HepG2 (cell line): ENCODE results near the gene PGS1. TPM values are rescaled to one million over a fixed set of nuclear protein-coding genes. Genes with fewer than 3 reads are reported as not detected.

Experiments used
- ATAC-seq: fragments of 200-7000 bp; cut with Tn5 transposase; 3 replicates; pipeline ENCODE4 v1.9.1; 2020; ENCODE audit warnings: mild to moderate bottlenecking, moderate library complexity
- BruUV-seq: library from RNA; stranded (reverse); fragments of 400-500 nt; replicated peaks from 2 replicates; lab custom pipeline; 2021; lab: Mats Ljungman, UMichigan
- CTCF ChIA-PET: fragments of 300-600 bp; formaldehyde crosslinking; extraction: SDS; loops from one replicate; lab custom pipeline; 2021; ENCODE audit warnings: low total read pairs, inconsistent platforms, low intra/inter-chr PET ratio; lab: Yijun Ruan, JAX
- POLR2A ChIA-PET: fragments of 350-600 bp; sonication (Branson Sonifier 250); formaldehyde crosslinking; loops from one replicate; lab custom pipeline; 2020; ENCODE audit warnings: antibody characterized with exemption, inconsistent platforms; lab: Yijun Ruan, JAX
- DNase-seq: peaks from one replicate; pipeline ENCODE4 v3.0.0-alpha.2; 2015; ENCODE audit warnings: low spot score
- FAIRE-seq: peaks from 3 replicates; lab custom pipeline; 2011; peaks lifted over from hg19 to GRCh38; lab: Jason Lieb, UNC
- H2AFZ ChIP-seq: one replicate; pipeline ENCODE4 v1.6.1; 2011; ENCODE audit warnings: low read length, inconsistent platforms
- H3K27ac ChIP-seq: fragments of 300-600 bp; 3 replicates; pipeline ENCODE4 v1.8.0; 2011; ENCODE audit warnings: mixed run types, mild to moderate bottlenecking, mixed read lengths, low read length, inconsistent platforms; ENCODE audit not compliant: insufficient read depth; ENCODE audit errors: extremely low read length
- H3K27me3 ChIP-seq, 2 experiments: fragments of 200-600 bp in 1 of 2; 2 replicates in 1 of 2; 3 replicates in 1 of 2; pipeline versions ENCODE4 v1.6.0 to v1.8.0; 2011; ENCODE audit warnings: low read length in 2 of 2, mild to moderate bottlenecking in 2 of 2, moderate library complexity in 2 of 2, inconsistent platforms in 1 of 2; ENCODE audit not compliant: insufficient read depth in 2 of 2, control insufficient read depth in 1 of 2
- H3K36me3 ChIP-seq, 2 experiments: fragments of 200-600 bp in 1 of 2; replicated peaks in 1 of 2; 2 replicates in 1 of 2; 3 replicates in 1 of 2; pipeline versions ENCODE4 v1.5.1 to v1.8.0; 2011; ENCODE audit warnings: low read length in 2 of 2, inconsistent platforms in 1 of 2; ENCODE audit not compliant: insufficient read depth in 2 of 2, control insufficient read depth in 1 of 2
- H3K4me1 ChIP-seq: 2 replicates; pipeline ENCODE4 v1.5.1; 2012; ENCODE audit warnings: low read length, inconsistent platforms; ENCODE audit not compliant: insufficient read depth
- H3K4me2 ChIP-seq: 2 replicates; pipeline ENCODE4 v1.6.0; 2011; ENCODE audit warnings: low read depth, low read length, inconsistent platforms
- H3K4me3 ChIP-seq, 3 experiments: fragments of 200-600 bp in 1 of 3; sonication (generic), shearing (Covaris generic) in 1 of 3; replicated peaks in 1 of 3; 2 replicates each; pipeline ENCODE4 v1.5.1; 2011 to 2016; ENCODE audit warnings: low read length in 3 of 3, inconsistent platforms in 2 of 3, low read depth in 2 of 3, mild to moderate bottlenecking in 2 of 3, control low read depth in 1 of 3, mixed read lengths in 1 of 3; ENCODE audit not compliant: insufficient read depth in 1 of 3
- H3K79me2 ChIP-seq: one replicate; pipeline ENCODE4 v1.6.1; 2011; ENCODE audit warnings: low read length, inconsistent platforms; ENCODE audit not compliant: insufficient read depth
- H3K9ac ChIP-seq: 2 replicates; pipeline ENCODE4 v1.6.0; 2011; ENCODE audit warnings: mild to moderate bottlenecking, low read depth, low read length, inconsistent platforms; ENCODE audit not compliant: insufficient read depth
- H3K9me3 ChIP-seq: 2 replicates; pipeline ENCODE4 v1.5.1; 2012; ENCODE audit warnings: mild to moderate bottlenecking, low read length
- H4K20me1 ChIP-seq: 2 replicates; pipeline ENCODE4 v1.6.0; 2011; ENCODE audit warnings: inconsistent platforms, mild to moderate bottlenecking, low read length, moderate library complexity; ENCODE audit not compliant: insufficient read depth
- ATF3 ChIP-seq: sonication (generic); formaldehyde crosslinking; IDR thresholded peaks from 2 replicates; pipeline ENCODE4 v1.4.0; 2020; ENCODE audit warnings: missing genetic modification reagents
- ATM ChIP-seq: fragments of 450-650 bp; IDR thresholded peaks from 2 replicates; pipeline ENCODE4 v1.7.1; 2017; ENCODE audit warnings: mild to moderate bottlenecking, borderline replicate concordance
- E2F2 ChIP-seq: sonication (generic); formaldehyde crosslinking; IDR thresholded peaks from 2 replicates; pipeline ENCODE4 v1.4.0; 2020; ENCODE audit warnings: missing genetic modification reagents, borderline replicate concordance
- HBP1 ChIP-seq: IDR thresholded peaks from 2 replicates; pipeline ENCODE4 v1.6.1; 2016; ENCODE audit warnings: low read depth, control low read depth
- HIC2 ChIP-seq: sonication (generic); formaldehyde crosslinking; IDR thresholded peaks from 2 replicates; pipeline ENCODE4 v1.9.0; 2022; ENCODE audit warnings: low read depth, missing genetic modification reagents
- ISL2 ChIP-seq: sonication (generic); formaldehyde crosslinking; IDR thresholded peaks from 2 replicates; pipeline ENCODE4 v1.5.0; 2020; ENCODE audit warnings: missing genetic modification reagents
- MBNL3 ChIP-seq: fragments of 250-450 bp; sonication (Bioruptor Pico); conservative IDR thresholded peaks from 2 replicates; pipeline ENCODE4 v1.8.0; 2022; ENCODE audit warnings: mild to moderate bottlenecking, inconsistent platforms
- NFIC ChIP-seq: IDR thresholded peaks from 2 replicates; pipeline ENCODE4 v1.6.1; 2012; ENCODE audit warnings: mild to moderate bottlenecking, low read length, inconsistent platforms
- SAP130 ChIP-seq: IDR thresholded peaks from 2 replicates; pipeline ENCODE4 v1.6.1; 2016; ENCODE audit warnings: low read depth
- TFDP2 ChIP-seq: sonication (generic); formaldehyde crosslinking; IDR thresholded peaks from 2 replicates; pipeline ENCODE4 v1.4.0; 2020; ENCODE audit warnings: missing genetic modification reagents
- ZNF337 ChIP-seq: sonication (generic); formaldehyde crosslinking; IDR thresholded peaks from 2 replicates; pipeline ENCODE4 v1.5.1; 2020; ENCODE audit warnings: missing genetic modification reagents, low read depth, mild to moderate bottlenecking, borderline replicate concordance
- ZNF33B ChIP-seq: sonication (generic); formaldehyde crosslinking; IDR thresholded peaks from 2 replicates; pipeline ENCODE4 v1.5.1; 2020; ENCODE audit warnings: mild to moderate bottlenecking, missing genetic modification reagents
- ZNF503 ChIP-seq: sonication (generic); formaldehyde crosslinking; IDR thresholded peaks from 2 replicates; pipeline ENCODE4 v1.4.0; 2020; ENCODE audit warnings: missing genetic modification reagents
- ZNF577 ChIP-seq: sonication (generic); formaldehyde crosslinking; IDR thresholded peaks from 2 replicates; pipeline ENCODE4 v1.4.0; 2020; ENCODE audit warnings: mild to moderate bottlenecking, low read depth, missing genetic modification reagents, borderline replicate concordance
- WGBS: methylation state at CpG from one replicate; pipeline ENCODE4 v1.1.6; 2017; ENCODE audit warnings: low lambda C conversion rate; 5-methylcytosine and 5-hydroxymethylcytosine counted together
- in situ Hi-C: cut with HindIII; loops from 2 replicates; pipeline ENCODE4 v1.10.0; 2017; ENCODE audit warnings: low pct_unique_long_range_greater_than_20kb; ENCODE audit not compliant: extremely low pct_ligation_motif_present
- intact Hi-C: fragments of 100-400 bp; cut with micrococcal nuclease; formaldehyde crosslinking; loops from one replicate; pipeline ENCODE4 v1.10.0; 2022; ENCODE audit not compliant: unreplicated experiment
- polyA plus RNA-seq, 8 experiments: library from polyadenylated mRNA; depleted of rRNA in 3 of 8; stranded (reverse) in 7 of 8; unstranded in 1 of 8; fragments of >200 nt; fragmentation: Illumina TruSeq in 4 of 8; extraction: Trizol in 4 of 8; gene quantifications; 2 replicates each; pipeline versions ENCODE4 v1.2.1 to v1.2.3, GENCODE V29; 2011 to 2016; ENCODE audit warnings: low read depth in 4 of 8, missing spikeins in 1 of 8, mixed read lengths in 1 of 8; ENCODE audit not compliant: insufficient read depth in 1 of 8
- total RNA-seq, 5 experiments: library from RNA; depleted of rRNA; stranded (reverse); fragments of >200 nt; fragmentation: Illumina TruSeq; extraction: Trizol; gene quantifications; 2 replicates each; pipeline ENCODE4 v1.2.3, GENCODE V29; 2016; ENCODE audit warnings: low read depth in 1 of 5

PGS1 gene
- total and polyA plus RNA-seq, 2 of the 13 experiments (the other 11 are each of a cell fraction or from before 2014, with no cell fraction given), result 25.9 to 31.5 TPM

- Histone ChIP-seq H3K4me2 (peak overlapping the region; percentile 64), H3K4me3 (peak overlapping the region in 1 of 3 experiments; percentile 50; a peak in 1 of 6 replicates), H3K27ac (peak overlapping the region; percentile 56), H3K27me3 (no peaks in the 10 kb centered on the region), H3K79me2 (no peaks in the 10 kb centered on the region), H4K20me1 (peaks cover 26% of the 10 kb centered on the region), H3K9ac (no peak overlapping the region), H3K36me3 (peaks cover 31 to 56% of the 10 kb centered on the region in 2 experiments), H3K9me3 (no peaks in the 10 kb centered on the region), H3K4me1 (peaks cover 29% of the 10 kb centered on the region), H2AFZ (no peak overlapping the region)
- ATAC-seq (peak; percentile 96), FAIRE-seq (peak; percentile 100), DNase-seq (peak; percentile 100)
- no TSS peak for BruUV-seq
- ChIA-PET POLR2A (interaction anchor here (0.5 to 2.2 kb wide), 26 partner anchors 11 to 464 kb away, joined by 3 to 40 read pairs (median 4); partner anchors contain the start of genes AFMID, PGS1, SOCS3 and TK1), CTCF (interaction anchor here (0.8 to 2.7 kb wide), 6 partner anchors 9 to 171 kb away, joined by 5 to 59 read pairs (median 10); partner anchors contain the start of gene SOCS3)
- intact Hi-C loops, result loop anchor here (1.0 to 5.0 kb wide), 5 partner anchors 22 to 169 kb away; partner anchors contain the start of genes PGS1 and SOCS3
- WGBS, result 12% methylated on average over 16 of the region's 24 CpGs
- in situ Hi-C loops, result loop anchor here (5.0 kb wide), 2 partner anchors 59 to 129 kb away; partner anchors contain the start of gene SOCS3
- TF ChIP-seq ZNF337 (CRISPR knock-in tag) (no peak), SAP130 (CRISPR knock-in tag) (peak; percentile 88), HBP1 (CRISPR knock-in tag) (no peak), ISL2 (peak; percentile 99), TFDP2 (CRISPR knock-in tag) (peak; percentile 68; the same call in 1 of the 2 replicates), ATM (peak; percentile 41; the same call in 1 of the 2 replicates), ATF3 (CRISPR knock-in tag) (peak; percentile 79), ZNF503 (CRISPR knock-in tag) (peak; percentile 100), MBNL3 (CRISPR knock-in tag) (no peak), ZNF577 (CRISPR knock-in tag) (no peak), ZNF33B (peak; percentile 68; the same call in 1 of the 2 replicates), NFIC (peak; percentile 94), HIC2 (CRISPR knock-in tag) (peak; percentile 85), E2F2 (CRISPR knock-in tag) (no peak)
Measured at GRCh38 chr17:78421534-78422266, 43.3 kb downstream of the PGS1 start.
